Measurements from ENCODE around the gene FAM193B. TPM values are rescaled to one million over a fixed set of nuclear protein-coding genes. Genes with fewer than 3 reads are reported as not detected.
A peak's percentile ranks its signal among the peaks of the same experiment; 100 is the strongest.

The FAM193B gene
- total RNA-seq, result 72.4 TPM

- Histone ChIP-seq H3K36me3 (peaks cover 0 to 3% of the 10 kb centered on the region in 2 donors), H3K9me3 (no peaks in the 10 kb centered on the region), H3K27ac (peak within 1 kb of the TSS; percentile 86), H3K27me3 (no peaks in the 10 kb centered on the region), H3K4me3 (peak within 1 kb of the TSS; percentile 92 to 93), H3K4me1 (peaks cover 37% of the 10 kb centered on the region)
- intact Hi-C loops (cut with DNase I), result no loop called here
- no peak for TF ChIP-seq POLR2A (IDR thresholded peaks at IDR 0.05)
- TF ChIP-seq POLR2AphosphoS5 (IDR thresholded peaks at IDR 0.05; ENCODE audit: insufficient read depth in 1 of 2, low read depth in 1 of 2), result peak; percentile 61 to 87
- no peak for TF ChIP-seq CTCF (IDR thresholded peaks at IDR 0.05)
- no peak for DNase-seq (ENCODE audit: extremely low spot score in 2 of 2)
These were observed at the start of gene FAM193B for GRCh38 chr5:177554474-177555111. FAM193B (minus strand) TSS chr5:177554563; CDS start chr5:177554458, 105 bp downstream.

GRCh38 chr5:177604116-177604521 lies 49.8 kb upstream of the FAM193B start:
- Histone ChIP-seq H3K27me3 (no peaks in the 10 kb centered on the region), H3K27ac (no peak overlapping the region), H3K4me1 (peaks cover 40% of the 10 kb centered on the region), H3K9me3 (no peaks in the 10 kb centered on the region), H3K36me3 (no peaks in the 10 kb centered on the region), H3K4me3 (no peak overlapping the region)
- no peak for TF ChIP-seq POLR2A (IDR thresholded peaks at IDR 0.05)
- TF ChIP-seq CTCF (IDR thresholded peaks at IDR 0.05), result no peak
- no peak for TF ChIP-seq POLR2AphosphoS5 (IDR thresholded peaks at IDR 0.05; ENCODE audit: insufficient read depth in 1 of 2, low read depth in 1 of 2)
- DNase-seq (ENCODE audit: extremely low spot score in 2 of 2), result no peak
- intact Hi-C loops (cut with DNase I), result no loop called here

GRCh38 chr5:177603631-177604030 lies 49.3 kb upstream of the FAM193B start:
- Histone ChIP-seq H3K27ac (no peak overlapping the region), H3K4me3 (no peak overlapping the region), H3K27me3 (no peaks in the 10 kb centered on the region), H3K36me3 (no peaks in the 10 kb centered on the region), H3K9me3 (no peaks in the 10 kb centered on the region), H3K4me1 (peaks cover 44% of the 10 kb centered on the region)
- TF ChIP-seq POLR2A (IDR thresholded peaks at IDR 0.05), result no peak
- no peak for TF ChIP-seq POLR2AphosphoS5 (IDR thresholded peaks at IDR 0.05; ENCODE audit: insufficient read depth in 1 of 2, low read depth in 1 of 2)
- TF ChIP-seq CTCF (IDR thresholded peaks at IDR 0.05), result no peak
- intact Hi-C loops (cut with DNase I), result no loop called here
- DNase-seq (ENCODE audit: extremely low spot score in 2 of 2), result no peak

GRCh38 chr5:177602458-177602830 lies 48.1 kb upstream of the FAM193B start:
- H3K4me3 ChIP-seq, result no peak overlapping the region
- no peak overlapping the region for H3K27ac ChIP-seq
- H3K9me3 ChIP-seq, result no peaks in the 10 kb centered on the region
- TF ChIP-seq POLR2A (IDR thresholded peaks at IDR 0.05) (no peak), POLR2AphosphoS5 (IDR thresholded peaks at IDR 0.05; ENCODE audit: insufficient read depth in 1 of 2, low read depth in 1 of 2) (no peak), CTCF (IDR thresholded peaks at IDR 0.05) (no peak)
- peaks cover 39% of the 10 kb centered on the region for H3K4me1 ChIP-seq
- intact Hi-C loops (cut with DNase I), result no loop called here
- H3K36me3 ChIP-seq, result no peaks in the 10 kb centered on the region
- no peaks in the 10 kb centered on the region for H3K27me3 ChIP-seq
- DNase-seq (ENCODE audit: extremely low spot score in 2 of 2), result no peak

All from vagina (tissue), 2 donors.